ENCODE measurements around the gene SSTR5.

GRCh38 chr16:1091992-1092552 is 19.5 kb downstream of the SSTR5 start:
- TF ChIP-seq CTCF (IDR thresholded peaks at IDR 0.05; ENCODE audit: poor library complexity) = no peak
- TF ChIP-seq EZH2 (IDR thresholded peaks at IDR 0.05; ENCODE audit: borderline replicate concordance) = no peak

All from hepatocyte (in vitro differentiated cells).